Sigmoid colon (tissue), 3 donors: Measurements from ENCODE around the gene PDE5A.

ENCODE experiments used
- POLR2A ChIP-seq, 2 donors: fragments of 450-650 bp; IDR thresholded peaks; one replicate each; pipeline ENCODE4 v1.6.1; 2016; ENCODE audit warnings: antibody characterized with exemption in 2 of 2, mild to moderate bottlenecking in 2 of 2, moderate library complexity in 2 of 2
- TF ChIP-seq, protein P1 (sequence below), 4 experiments: fragments of 450-650 bp in 3 of 4; fragments of 200-600 bp in 1 of 4; IDR thresholded peaks; one replicate each; pipeline ENCODE4 v1.5.1; 2016 to 2019; ENCODE audit warnings: antibody characterized with exemption in 4 of 4, mild to moderate bottlenecking in 3 of 4, moderate library complexity in 2 of 4

DNA sequence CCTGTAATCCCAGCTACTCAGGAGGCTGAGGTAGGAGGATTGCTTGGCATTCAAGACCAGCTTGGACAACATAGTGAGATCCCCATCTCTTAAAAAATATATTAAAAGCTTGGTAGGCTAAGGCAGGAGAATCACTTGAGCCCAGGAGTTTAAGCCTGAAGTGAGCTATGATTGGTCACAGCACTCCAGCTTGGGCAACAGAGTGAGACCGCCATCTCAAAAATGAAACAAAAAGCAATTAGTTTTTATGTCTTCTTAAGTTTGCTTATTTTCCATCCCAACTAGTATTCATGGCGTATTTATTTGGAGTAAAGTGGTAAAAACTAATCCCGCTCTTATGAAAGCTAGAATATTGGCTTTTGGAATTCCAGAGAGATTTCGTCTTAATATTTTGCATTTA lies 25.4 kb upstream of the PDE5A start:
- TF ChIP-seq, protein P1, sequence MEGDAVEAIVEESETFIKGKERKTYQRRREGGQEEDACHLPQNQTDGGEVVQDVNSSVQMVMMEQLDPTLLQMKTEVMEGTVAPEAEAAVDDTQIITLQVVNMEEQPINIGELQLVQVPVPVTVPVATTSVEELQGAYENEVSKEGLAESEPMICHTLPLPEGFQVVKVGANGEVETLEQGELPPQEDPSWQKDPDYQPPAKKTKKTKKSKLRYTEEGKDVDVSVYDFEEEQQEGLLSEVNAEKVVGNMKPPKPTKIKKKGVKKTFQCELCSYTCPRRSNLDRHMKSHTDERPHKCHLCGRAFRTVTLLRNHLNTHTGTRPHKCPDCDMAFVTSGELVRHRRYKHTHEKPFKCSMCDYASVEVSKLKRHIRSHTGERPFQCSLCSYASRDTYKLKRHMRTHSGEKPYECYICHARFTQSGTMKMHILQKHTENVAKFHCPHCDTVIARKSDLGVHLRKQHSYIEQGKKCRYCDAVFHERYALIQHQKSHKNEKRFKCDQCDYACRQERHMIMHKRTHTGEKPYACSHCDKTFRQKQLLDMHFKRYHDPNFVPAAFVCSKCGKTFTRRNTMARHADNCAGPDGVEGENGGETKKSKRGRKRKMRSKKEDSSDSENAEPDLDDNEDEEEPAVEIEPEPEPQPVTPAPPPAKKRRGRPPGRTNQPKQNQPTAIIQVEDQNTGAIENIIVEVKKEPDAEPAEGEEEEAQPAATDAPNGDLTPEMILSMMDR (IDR thresholded peaks at IDR 0.05), result no peak
- TF ChIP-seq POLR2A (IDR thresholded peaks at IDR 0.05), result no peak
